Measurements from ENCODE around the gene STX5.
A peak's percentile ranks its signal among the peaks of the same experiment; 100 is the strongest.
"Not testable (repeated sequence)": the region's sequence is repeated elsewhere in the genome, so short reads cannot be mapped to it uniquely, and the experiment has no call there.

Gene STX5

DNA sequence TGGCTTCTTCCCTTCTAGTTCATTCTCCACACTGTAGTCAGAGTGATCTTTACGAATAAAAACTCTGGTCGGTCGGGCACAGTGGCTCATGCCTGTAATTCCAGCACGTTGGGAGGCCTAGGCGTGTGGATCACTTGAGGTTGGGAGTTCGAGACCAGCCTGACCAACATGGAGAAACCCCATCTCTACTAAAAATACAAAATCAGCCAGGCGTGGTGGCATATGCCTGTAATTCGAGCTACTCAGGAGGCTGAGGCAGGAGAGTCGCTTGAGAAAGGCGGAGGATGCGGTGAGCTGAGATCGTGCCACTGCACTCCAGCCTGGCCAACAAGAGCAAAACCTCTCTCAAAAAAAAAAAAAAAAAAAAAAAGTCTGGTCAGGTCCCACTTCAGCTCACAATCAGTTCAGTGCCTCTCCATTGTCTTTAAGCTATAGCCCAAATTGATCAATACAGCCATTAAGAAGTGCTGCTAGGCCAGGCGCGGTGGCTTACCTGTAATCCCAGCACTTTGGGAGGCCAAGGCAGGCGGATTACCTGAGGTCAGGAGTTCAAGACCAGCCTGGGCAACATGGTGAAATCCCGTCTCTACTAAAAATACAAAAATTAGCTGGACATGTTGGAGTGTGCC is 29.8 kb upstream of the STX5 start:
- H3K9ac ChIP-seq (ENCODE audit: low read depth, low read length); H3K4me3 ChIP-seq (ENCODE audit: low read depth, low read length); H3K27me3 ChIP-seq (ENCODE audit: control insufficient read depth, insufficient read depth, low read length); H3K9me3 ChIP-seq (ENCODE audit: control insufficient read depth, insufficient read depth, low read length); H3K4me1 ChIP-seq (ENCODE audit: control insufficient read depth, insufficient read depth, low read length): not testable (repeated sequence)
- H3K27ac ChIP-seq (ENCODE audit: low read depth, low read length), result peak overlapping the region; percentile 73
- peaks cover 50% of the 10 kb centered on the region for H3K36me3 ChIP-seq (ENCODE audit: control insufficient read depth, insufficient read depth, low read length)

DNA sequence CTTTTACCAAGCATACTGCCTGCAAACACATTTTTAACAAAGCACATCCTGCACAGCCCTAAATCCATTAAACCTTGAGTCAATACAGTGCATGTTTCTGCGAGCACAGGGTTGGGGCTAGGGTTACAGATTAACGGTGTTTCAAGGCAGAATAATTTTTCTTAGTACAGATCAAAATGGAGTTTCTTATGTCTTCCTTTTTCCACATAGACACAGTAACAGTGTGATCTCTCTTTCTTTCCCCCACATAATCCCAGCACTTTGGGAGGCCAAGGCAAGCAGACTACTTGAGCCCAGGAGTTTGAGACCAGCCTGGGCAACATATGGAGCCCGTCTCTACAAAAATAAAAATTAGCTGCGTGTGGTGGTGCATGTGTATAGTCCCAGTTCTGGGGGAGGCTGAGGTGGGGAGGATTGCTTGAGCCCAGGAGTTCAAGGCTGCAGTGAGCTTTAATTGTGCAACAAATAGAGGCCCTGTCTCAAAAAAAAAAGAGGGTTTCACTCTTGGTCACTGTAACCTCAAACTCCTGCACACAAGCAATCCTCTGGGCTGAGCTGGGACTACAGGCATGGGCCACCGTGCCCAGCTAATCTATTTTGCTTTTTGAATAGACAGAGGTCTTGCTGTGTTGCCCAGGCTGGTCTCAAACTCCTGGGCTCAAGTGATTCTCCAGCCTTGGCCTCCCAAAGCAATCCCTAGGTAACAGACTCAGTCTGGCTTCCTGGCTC is 29.1 kb upstream of the STX5 start:
- H3K9ac ChIP-seq (ENCODE audit: low read depth, low read length), result no peak overlapping the region
- H3K27me3 ChIP-seq (ENCODE audit: control insufficient read depth, insufficient read depth, low read length), result no peaks in the 10 kb centered on the region
- no peak overlapping the region for H3K4me3 ChIP-seq (ENCODE audit: low read depth, low read length)
- peak overlapping the region; percentile 73 for H3K27ac ChIP-seq (ENCODE audit: low read depth, low read length)
- peaks cover 44% of the 10 kb centered on the region for H3K36me3 ChIP-seq (ENCODE audit: control insufficient read depth, insufficient read depth, low read length)
- no peaks in the 10 kb centered on the region for H3K9me3 ChIP-seq (ENCODE audit: control insufficient read depth, insufficient read depth, low read length)
- H3K4me1 ChIP-seq (ENCODE audit: control insufficient read depth, insufficient read depth, low read length), result peaks cover 6% of the 10 kb centered on the region; the same call in 1 of the 2 replicates

DNA sequence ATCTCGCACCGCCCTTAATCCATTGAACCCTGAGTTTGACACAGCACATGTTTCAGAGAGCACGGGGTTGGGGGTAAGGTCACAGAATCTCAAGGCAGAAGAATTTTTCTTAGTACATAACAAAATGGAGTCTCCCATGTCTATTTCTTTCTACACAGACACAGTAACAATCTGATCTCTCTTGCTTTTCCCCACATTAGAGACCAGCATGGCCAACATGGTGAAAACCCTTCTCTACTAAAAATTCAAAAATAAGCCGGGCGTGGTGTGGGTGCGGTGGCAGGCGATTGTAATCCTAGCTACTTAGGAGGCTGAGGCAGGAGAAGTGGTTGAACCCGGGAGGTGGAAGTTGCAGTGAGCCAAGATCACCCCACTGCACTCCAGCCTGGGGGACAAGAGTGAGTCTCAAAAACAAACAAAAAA is 27.4 kb upstream of the STX5 start:
- H3K9ac ChIP-seq (ENCODE audit: low read depth, low read length); H3K4me1 ChIP-seq (ENCODE audit: control insufficient read depth, insufficient read depth, low read length); H3K4me3 ChIP-seq (ENCODE audit: low read depth, low read length); H3K9me3 ChIP-seq (ENCODE audit: control insufficient read depth, insufficient read depth, low read length); H3K27me3 ChIP-seq (ENCODE audit: control insufficient read depth, insufficient read depth, low read length): not testable (repeated sequence)
- Histone ChIP-seq H3K36me3 (ENCODE audit: control insufficient read depth, insufficient read depth, low read length) (peaks cover 42% of the 10 kb centered on the region), H3K27ac (ENCODE audit: low read depth, low read length) (peak overlapping the region; percentile 74)

DNA sequence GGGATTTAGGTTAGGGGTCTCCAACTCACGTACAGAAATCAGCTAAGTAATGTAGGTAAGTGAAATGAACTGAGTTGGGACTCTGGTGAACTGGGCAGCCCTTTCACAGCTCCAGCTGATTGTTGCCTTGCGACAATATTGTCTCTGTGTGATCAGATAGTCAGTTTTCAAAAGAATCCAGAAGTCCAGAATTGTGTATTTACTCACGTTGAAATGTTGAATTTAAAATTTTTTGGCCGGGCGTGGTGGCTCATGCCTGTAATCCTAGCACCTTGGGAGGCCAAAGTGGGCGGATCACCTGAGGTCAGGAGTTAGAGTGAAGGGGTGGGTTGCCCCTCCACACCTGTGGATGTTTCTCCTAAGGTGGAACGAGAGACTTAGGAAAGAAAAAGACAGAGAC is 26.4 kb upstream of the STX5 start:
- Histone ChIP-seq H3K4me3 (ENCODE audit: low read depth, low read length) (peak overlapping the region; percentile 90), H3K4me1 (ENCODE audit: control insufficient read depth, insufficient read depth, low read length) (peaks cover 7% of the 10 kb centered on the region; the same call in 1 of the 2 replicates)

DNA sequence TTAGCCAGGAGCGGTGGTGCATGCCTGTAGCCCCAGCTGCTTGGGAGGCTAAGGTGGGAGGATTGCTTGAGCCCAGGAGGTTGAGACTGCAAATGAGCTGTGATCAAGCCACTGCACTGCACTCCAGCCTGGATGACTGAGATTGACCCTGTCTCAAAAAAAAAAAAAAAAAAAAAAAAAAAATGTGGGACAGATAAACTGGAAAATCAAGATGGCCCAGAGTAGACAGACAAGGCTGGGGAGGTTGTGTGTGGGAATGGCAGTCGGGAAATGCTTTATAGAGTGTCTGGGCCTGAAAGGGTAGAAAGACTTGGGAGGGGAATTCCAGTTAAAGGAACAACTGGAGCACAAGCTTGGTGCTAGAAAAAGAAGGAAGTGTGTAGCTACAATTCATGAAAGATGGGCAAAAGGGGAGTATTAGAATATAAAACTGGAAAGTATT is 25.7 kb upstream of the STX5 start:
- Histone ChIP-seq H3K4me3 (ENCODE audit: low read depth, low read length) (peak overlapping the region; percentile 90), H3K36me3 (ENCODE audit: control insufficient read depth, insufficient read depth, low read length) (peaks cover 45% of the 10 kb centered on the region), H3K4me1 (ENCODE audit: control insufficient read depth, insufficient read depth, low read length) (peaks cover 13% of the 10 kb centered on the region; the same call in 1 of the 2 replicates), H3K9ac (ENCODE audit: low read depth, low read length) (peak overlapping the region; percentile 99), H3K27ac (ENCODE audit: low read depth, low read length) (peak overlapping the region; percentile 97), H3K9me3 (ENCODE audit: control insufficient read depth, insufficient read depth, low read length) (no peaks in the 10 kb centered on the region), H3K27me3 (ENCODE audit: control insufficient read depth, insufficient read depth, low read length) (no peaks in the 10 kb centered on the region)

More for the DNA sequence above, 26.4 kb upstream of the STX5 start:
- Histone ChIP-seq H3K27ac (ENCODE audit: low read depth, low read length) (peak overlapping the region; percentile 74), H3K9ac (ENCODE audit: low read depth, low read length) (peak overlapping the region; percentile 99), H3K9me3 (ENCODE audit: control insufficient read depth, insufficient read depth, low read length) (no peaks in the 10 kb centered on the region), H3K27me3 (ENCODE audit: control insufficient read depth, insufficient read depth, low read length) (no peaks in the 10 kb centered on the region), H3K36me3 (ENCODE audit: control insufficient read depth, insufficient read depth, low read length) (peaks cover 43% of the 10 kb centered on the region)

DNA sequence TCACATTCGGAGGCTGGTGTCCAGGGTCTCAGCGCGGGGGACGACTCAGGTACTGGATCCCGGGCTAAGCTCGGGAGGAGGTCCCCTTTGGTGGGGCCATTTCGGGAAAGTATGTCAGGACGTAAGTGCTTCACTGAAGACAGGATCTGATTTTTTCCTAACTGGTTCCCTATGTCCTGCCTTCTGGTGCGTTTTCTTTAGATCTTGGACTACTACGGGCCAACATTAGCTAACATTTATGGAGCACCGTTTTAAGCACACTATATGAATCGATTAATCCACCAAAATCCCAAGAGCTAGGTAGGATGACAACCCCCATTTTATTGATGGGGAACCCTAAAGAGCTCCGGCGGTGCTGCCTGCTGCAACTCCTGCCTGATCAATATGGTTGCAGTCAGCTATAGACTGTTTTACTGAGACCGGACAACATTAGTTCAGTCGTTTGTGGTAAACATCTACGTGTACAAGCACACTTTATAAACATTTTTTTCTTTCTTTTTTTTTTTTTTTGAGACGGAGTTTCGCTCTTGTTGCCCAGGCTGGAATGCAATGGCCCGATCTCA is 24.6 kb upstream of the STX5 start:
- Histone ChIP-seq H3K27ac (ENCODE audit: low read depth, low read length) (peak overlapping the region; percentile 97), H3K4me3 (ENCODE audit: low read depth, low read length) (peak overlapping the region; percentile 90), H3K4me1 (ENCODE audit: control insufficient read depth, insufficient read depth, low read length) (peaks cover 18% of the 10 kb centered on the region; the same call in 1 of the 2 replicates), H3K9me3 (ENCODE audit: control insufficient read depth, insufficient read depth, low read length) (no peaks in the 10 kb centered on the region), H3K36me3 (ENCODE audit: control insufficient read depth, insufficient read depth, low read length) (peaks cover 52% of the 10 kb centered on the region), H3K27me3 (ENCODE audit: control insufficient read depth, insufficient read depth, low read length) (no peaks in the 10 kb centered on the region), H3K9ac (ENCODE audit: low read depth, low read length) (peak overlapping the region; percentile 99)

DNA sequence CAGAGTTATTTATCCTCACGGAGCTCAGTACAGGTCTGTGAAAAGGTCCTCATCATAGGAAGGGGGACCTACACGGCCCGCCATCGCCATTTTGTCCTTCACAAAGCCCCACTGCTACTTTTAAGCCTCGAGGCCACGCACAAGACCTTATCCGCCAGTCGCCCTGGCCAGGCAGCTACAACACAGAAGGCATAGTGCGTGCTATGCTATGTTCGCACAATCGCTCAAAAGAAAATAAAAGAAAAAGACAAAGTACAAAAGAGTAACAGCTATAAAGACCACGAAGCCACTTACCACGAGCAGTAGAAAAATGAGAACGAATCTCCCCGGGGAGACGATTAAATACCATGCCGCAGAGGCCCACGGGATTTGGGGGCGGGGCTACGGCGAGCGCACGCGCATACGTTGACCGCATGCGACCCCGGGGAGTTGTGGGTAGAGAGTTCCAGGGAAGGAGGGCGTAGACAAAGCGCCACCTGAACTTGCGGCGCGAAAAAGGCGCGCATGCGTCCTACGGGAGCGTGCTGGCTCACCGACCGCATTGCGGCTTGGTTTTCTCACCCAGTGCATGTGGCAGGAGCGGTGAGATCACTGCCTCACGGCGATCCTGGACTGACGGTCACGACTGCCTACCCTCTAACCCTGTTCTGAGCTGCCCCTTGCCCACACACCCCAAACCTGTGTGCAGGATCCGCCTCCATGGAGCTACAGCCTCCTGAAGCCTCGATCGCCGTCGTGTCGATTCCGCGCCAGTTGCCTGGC is 23.9 kb upstream of the STX5 start:
- H3K36me3 ChIP-seq (ENCODE audit: control insufficient read depth, insufficient read depth, low read length), result peaks cover 46% of the 10 kb centered on the region
- H3K4me3 ChIP-seq (ENCODE audit: low read depth, low read length), result peak overlapping the region; percentile 90
- H3K27me3 ChIP-seq (ENCODE audit: control insufficient read depth, insufficient read depth, low read length), result no peaks in the 10 kb centered on the region
- H3K9me3 ChIP-seq (ENCODE audit: control insufficient read depth, insufficient read depth, low read length), result no peaks in the 10 kb centered on the region
- peaks cover 18% of the 10 kb centered on the region; the same call in 1 of the 2 replicates for H3K4me1 ChIP-seq (ENCODE audit: control insufficient read depth, insufficient read depth, low read length)
- H3K9ac ChIP-seq (ENCODE audit: low read depth, low read length), result peak overlapping the region; percentile 99
- peak overlapping the region; percentile 99 for H3K27ac ChIP-seq (ENCODE audit: low read depth, low read length)

DNA sequence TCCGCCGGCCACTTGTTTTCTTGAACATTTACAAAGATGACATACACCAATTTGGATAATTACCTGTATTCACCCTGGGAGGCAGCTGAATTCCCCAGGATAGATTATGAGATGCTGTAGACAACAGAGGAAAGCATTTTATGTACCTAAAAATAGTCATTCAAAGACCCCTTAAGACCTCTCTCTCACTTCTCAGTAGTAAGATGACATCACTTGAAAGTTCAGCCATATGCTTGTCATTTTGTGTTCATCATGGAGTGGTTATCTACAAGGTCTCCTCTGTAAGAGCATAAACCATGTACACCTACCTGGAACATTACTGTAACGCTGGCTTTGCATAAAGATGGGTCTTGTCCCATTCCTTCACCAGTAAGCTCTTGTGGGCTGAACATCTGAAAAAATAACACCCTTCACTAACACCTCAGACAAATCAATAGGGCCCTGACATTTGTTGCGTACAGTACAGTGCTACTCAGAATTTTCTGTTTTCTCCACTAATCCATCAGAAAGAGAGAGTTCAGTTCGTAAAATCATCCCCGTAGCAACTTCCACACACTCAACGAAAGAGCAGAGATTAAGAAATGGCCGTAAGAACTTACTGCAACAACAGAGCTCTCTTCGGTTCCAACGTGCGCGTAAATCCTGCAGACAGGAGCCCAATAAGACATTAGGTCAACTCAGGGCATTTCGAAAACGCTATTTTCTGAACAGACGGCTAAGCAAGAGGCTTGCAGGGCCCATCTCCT is 23.1 kb upstream of the STX5 start:
- Histone ChIP-seq H3K4me1 (ENCODE audit: control insufficient read depth, insufficient read depth, low read length) (peaks cover 18% of the 10 kb centered on the region; the same call in 1 of the 2 replicates), H3K27ac (ENCODE audit: low read depth, low read length) (peak overlapping the region; percentile 99), H3K9ac (ENCODE audit: low read depth, low read length) (peak overlapping the region; percentile 99), H3K4me3 (ENCODE audit: low read depth, low read length) (peak overlapping the region; percentile 90), H3K9me3 (ENCODE audit: control insufficient read depth, insufficient read depth, low read length) (no peaks in the 10 kb centered on the region), H3K36me3 (ENCODE audit: control insufficient read depth, insufficient read depth, low read length) (peaks cover 45% of the 10 kb centered on the region), H3K27me3 (ENCODE audit: control insufficient read depth, insufficient read depth, low read length) (no peaks in the 10 kb centered on the region)

DNA sequence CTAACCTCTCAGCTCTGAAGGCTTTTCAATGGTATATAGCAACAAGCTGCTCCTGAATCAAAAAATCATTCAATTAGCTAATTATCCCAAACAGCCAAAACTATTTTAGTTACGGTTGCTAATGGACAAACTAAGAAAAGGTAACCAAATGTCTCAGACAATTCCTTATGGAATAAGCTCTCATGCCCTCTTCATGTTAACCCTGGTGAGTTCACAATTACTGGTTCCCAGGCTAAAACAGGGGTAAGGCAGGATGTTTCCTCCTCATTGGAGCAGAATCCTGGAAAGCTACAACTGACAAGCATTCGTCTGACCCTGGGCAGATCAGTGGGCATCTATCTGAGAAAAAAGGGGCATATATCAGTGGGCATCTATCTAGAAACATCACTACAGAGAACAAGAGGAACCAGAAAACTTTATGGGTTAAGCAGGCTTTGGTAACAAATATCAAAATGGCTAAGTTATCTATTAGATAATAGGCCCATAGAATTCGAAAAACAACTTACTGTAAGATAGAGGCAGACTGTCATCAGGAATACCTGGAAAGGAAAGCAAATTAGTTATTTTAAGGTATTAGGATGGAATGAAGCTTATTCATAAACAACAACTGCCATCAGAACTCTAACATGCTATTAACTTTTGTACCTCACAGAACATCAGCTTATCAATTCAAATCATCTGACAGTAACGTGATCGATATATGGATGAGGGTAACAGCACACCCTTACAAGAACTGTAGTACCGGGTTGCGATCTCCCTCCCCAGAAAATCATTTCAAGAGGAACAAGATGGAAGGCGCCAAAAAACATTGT is 22.4 kb upstream of the STX5 start:
- H3K9ac ChIP-seq (ENCODE audit: low read depth, low read length), result peak overlapping the region; percentile 99
- peaks cover 15% of the 10 kb centered on the region; the same call in 1 of the 2 replicates for H3K4me1 ChIP-seq (ENCODE audit: control insufficient read depth, insufficient read depth, low read length)
- H3K27ac ChIP-seq (ENCODE audit: low read depth, low read length), result peak overlapping the region; percentile 99
- H3K4me3 ChIP-seq (ENCODE audit: low read depth, low read length), result peak overlapping the region; percentile 90
- no peaks in the 10 kb centered on the region for H3K27me3 ChIP-seq (ENCODE audit: control insufficient read depth, insufficient read depth, low read length)
- no peaks in the 10 kb centered on the region for H3K9me3 ChIP-seq (ENCODE audit: control insufficient read depth, insufficient read depth, low read length)
- H3K36me3 ChIP-seq (ENCODE audit: control insufficient read depth, insufficient read depth, low read length), result peaks cover 41% of the 10 kb centered on the region

All from HUES48 (cell line).